HUDEP-2 (cell line): ENCODE data around the gene INSIG1.

Experiments
- DNase-seq, 76 experiments: peaks; one replicate each; lab custom pipeline; 2025; ENCODE audit not compliant: unreplicated experiment in 76 of 76; lab: John Stamatoyannopoulos, UW

INSIG1 gene

GRCh38 chr7:155299535-155300202 is 2.0 kb downstream of the INSIG1 start:
- peak in 1 of 76 experiments; percentile 4 for DNase-seq

GRCh38 chr7:155300641-155301452 is 3.2 kb downstream of the INSIG1 start:
- DNase-seq, result peak in 38 of 76 experiments; percentile 5 to 57 (median 28)

- no peak for DNase-seq
These were observed 5.4 kb downstream of the INSIG1 start for GRCh38 chr7:155303039-155303593.

GRCh38 chr7:155303897-155304296 is 6.2 kb downstream of the INSIG1 start:
- DNase-seq, result no peak

GRCh38 chr7:155305231-155305904 is 7.7 kb downstream of the INSIG1 start:
- DNase-seq, result no peak

GRCh38 chr7:155306673-155307470 is 9.2 kb downstream of the INSIG1 start:
- DNase-seq, result no peak

- DNase-seq, result no peak
These were observed 10.8 kb downstream of the INSIG1 start for GRCh38 chr7:155308330-155309020.

- DNase-seq, result no peak
These were observed 11.3 kb downstream of the INSIG1 start for GRCh38 chr7:155309021-155309338.

- peak in 3 of 76 experiments; percentile 15 to 32 (median 25) for DNase-seq
These were observed 12.9 kb downstream of the INSIG1 start for GRCh38 chr7:155310425-155311114.

GRCh38 chr7:155311826-155312537 is 14.3 kb downstream of the INSIG1 start:
- no peak for DNase-seq

GRCh38 chr7:155312633-155313032 is 15.0 kb downstream of the INSIG1 start:
- DNase-seq, result no peak

- no peak for DNase-seq
These were observed 15.4 kb downstream of the INSIG1 start for GRCh38 chr7:155313096-155313495.

- DNase-seq, result no peak
These were observed 18.3 kb downstream of the INSIG1 start for GRCh38 chr7:155315977-155316376.

- DNase-seq, result no peak
These were observed 18.9 kb downstream of the INSIG1 start for GRCh38 chr7:155316427-155317113.

GRCh38 chr7:155317114-155317434 is 19.4 kb downstream of the INSIG1 start:
- DNase-seq, result no peak

- no peak for DNase-seq
These were observed 20.6 kb downstream of the INSIG1 start for GRCh38 chr7:155318245-155318644.

GRCh38 chr7:155322530-155322929 is 24.9 kb downstream of the INSIG1 start:
- no peak for DNase-seq

GRCh38 chr7:155323001-155323638 is 25.4 kb downstream of the INSIG1 start:
- DNase-seq, result peak in 1 of 76 experiments; percentile 6
